GM10266 (cell line): ENCODE results near the gene EEF1A2.

Source experiments
- DNase-seq: peaks from one replicate; pipeline ENCODE4 v3.0.0; 2012; ENCODE audit errors: extremely low spot score
- CTCF ChIP-seq: IDR thresholded peaks from 2 replicates; pipeline ENCODE4 v1.5.1; 2012; ENCODE audit warnings: mild to moderate bottlenecking, low read depth; ENCODE audit not compliant: control insufficient read depth, insufficient read depth; ENCODE audit errors: missing control alignments

EEF1A2 gene

DNA sequence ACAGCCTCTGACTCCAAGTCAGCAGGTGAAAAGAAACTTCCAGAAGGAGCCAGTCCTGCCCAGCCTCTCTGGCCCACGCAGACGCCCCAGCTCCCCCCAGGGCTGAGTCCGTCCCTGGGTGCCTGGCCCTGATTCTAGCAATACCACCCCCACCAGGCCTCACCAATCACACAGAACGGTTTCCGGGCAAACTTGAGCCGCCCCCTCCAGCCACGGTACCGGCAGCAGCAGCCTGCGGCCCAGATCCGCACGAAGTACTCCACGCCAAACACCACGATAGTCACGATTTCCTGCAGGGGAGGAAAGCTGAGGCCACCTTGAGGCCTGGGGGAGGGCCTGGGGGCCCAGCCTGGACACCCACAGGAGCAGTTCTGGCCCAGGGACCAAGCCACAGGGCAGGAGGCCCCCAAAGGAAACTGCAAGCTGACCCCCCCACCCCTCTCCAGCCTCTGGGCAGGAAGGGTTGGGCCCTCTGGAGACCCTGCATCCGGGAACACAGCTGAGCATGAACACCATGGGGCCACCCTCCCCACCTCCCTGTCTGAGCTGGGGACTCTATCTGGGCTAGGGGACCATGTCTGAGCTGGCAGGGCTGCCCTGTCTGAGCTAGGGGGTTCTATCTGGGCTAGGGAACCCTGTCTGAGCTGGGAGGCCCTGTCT, 53.7 kb downstream of the EEF1A2 start:
- TF ChIP-seq CTCF: no peak
- DNase-seq: no peak

DNA sequence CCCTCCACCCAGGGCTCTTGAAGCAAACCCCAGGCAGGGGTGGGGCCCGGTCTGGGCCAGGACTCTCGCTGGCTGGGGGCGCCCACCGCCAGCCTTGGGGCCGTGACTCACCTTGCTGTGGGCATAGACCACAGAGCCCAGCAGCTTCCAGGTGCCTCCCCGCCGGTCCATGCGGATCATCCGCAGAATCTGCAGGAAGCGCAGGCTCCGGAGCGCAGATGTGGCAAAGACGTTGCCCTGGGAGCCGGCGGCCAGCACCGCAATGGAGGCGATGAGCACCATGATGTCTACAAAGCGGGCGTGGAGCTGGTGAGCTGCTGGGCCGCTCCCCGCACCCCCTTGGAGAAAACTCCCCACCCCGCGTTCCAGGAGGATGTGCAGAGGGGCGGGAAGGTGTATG, 54.3 kb downstream of the EEF1A2 start:
- TF ChIP-seq CTCF: no peak
- DNase-seq: no peak

DNA sequence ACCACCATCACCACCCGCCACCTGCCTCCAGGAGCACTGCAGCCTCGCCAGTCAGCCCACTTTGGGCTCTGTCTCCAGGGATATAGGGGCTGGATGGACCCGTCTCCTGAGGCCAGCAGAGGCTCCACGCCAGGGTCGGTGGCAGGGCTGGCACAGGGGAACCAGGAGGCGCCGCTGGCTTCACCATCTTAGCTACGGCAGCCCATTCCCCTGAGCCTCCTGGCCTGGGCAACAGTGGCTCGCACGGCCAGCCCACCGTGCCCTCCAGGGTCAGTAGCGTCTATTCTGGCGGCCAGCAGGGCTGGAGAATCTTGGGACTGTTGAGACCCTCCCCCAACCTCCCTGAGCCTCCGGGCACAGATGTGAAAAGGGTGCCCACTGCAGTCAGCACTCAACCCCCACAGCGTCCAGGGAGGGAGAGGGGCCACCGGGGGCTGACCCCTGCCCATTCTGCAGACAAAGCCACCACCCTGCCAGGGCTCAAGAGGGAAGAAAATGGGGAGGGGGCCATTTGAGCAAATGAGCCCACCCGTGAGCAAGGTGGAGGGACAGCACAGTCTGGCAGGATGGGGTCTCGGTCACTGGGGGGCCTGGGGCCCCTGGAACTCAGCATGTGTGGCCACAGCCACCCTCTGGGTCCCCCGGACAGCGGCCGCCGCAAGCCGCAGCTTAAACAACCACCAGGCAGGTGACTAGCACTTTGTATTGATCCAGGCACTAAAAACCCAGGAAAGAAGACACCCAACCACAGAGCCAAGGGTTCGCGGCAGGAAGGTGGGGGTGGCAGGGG, 55.1 kb downstream of the EEF1A2 start:
- TF ChIP-seq CTCF: no peak
- no peak for DNase-seq

DNA sequence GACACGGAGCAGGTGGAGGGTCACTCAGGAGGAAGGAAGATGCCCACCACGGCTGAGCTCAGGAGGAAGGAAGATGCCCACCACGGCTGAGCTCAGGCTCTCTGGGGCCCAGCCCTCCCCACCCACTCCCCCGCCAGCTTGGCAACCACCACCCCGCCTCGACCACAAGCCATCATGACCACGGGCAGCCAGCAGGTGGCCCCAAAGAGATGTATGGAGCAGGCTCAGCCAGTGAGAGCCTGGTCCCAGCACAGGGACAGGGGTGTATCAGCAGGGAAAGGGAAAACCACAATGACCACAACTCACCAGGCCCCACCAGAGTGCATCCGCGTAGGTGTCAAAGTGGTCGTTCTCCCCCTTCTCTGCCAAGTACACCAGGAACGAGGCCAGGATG, 56.8 kb downstream of the EEF1A2 start:
- TF ChIP-seq CTCF: peak; percentile 71
- DNase-seq: peak; percentile 82

GRCh38 chr20:63441136-63442099, 57.5 kb downstream of the EEF1A2 start:
- DNase-seq: peak; percentile 84

GRCh38 chr20:63440366-63440955, 58.4 kb downstream of the EEF1A2 start:
- DNase-seq: no peak
- no peak for TF ChIP-seq CTCF

More at GRCh38 chr20:63441136-63442099, 57.5 kb downstream of the EEF1A2 start:
- TF ChIP-seq CTCF: peak; percentile 2
